ENCODE measurements around the gene SOHLH2. TPM values are rescaled to one million over a fixed set of nuclear protein-coding genes. Genes with fewer than 3 reads are reported as not detected.

The SOHLH2 gene, protein sequence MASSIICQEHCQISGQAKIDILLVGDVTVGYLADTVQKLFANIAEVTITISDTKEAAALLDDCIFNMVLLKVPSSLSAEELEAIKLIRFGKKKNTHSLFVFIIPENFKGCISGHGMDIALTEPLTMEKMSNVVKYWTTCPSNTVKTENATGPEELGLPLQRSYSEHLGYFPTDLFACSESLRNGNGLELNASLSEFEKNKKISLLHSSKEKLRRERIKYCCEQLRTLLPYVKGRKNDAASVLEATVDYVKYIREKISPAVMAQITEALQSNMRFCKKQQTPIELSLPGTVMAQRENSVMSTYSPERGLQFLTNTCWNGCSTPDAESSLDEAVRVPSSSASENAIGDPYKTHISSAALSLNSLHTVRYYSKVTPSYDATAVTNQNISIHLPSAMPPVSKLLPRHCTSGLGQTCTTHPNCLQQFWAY
- total RNA-seq (2014; rRNA removed; shearing (Covaris generic)), result 28.4 and 31.3 TPM in 2 replicates

DNA sequence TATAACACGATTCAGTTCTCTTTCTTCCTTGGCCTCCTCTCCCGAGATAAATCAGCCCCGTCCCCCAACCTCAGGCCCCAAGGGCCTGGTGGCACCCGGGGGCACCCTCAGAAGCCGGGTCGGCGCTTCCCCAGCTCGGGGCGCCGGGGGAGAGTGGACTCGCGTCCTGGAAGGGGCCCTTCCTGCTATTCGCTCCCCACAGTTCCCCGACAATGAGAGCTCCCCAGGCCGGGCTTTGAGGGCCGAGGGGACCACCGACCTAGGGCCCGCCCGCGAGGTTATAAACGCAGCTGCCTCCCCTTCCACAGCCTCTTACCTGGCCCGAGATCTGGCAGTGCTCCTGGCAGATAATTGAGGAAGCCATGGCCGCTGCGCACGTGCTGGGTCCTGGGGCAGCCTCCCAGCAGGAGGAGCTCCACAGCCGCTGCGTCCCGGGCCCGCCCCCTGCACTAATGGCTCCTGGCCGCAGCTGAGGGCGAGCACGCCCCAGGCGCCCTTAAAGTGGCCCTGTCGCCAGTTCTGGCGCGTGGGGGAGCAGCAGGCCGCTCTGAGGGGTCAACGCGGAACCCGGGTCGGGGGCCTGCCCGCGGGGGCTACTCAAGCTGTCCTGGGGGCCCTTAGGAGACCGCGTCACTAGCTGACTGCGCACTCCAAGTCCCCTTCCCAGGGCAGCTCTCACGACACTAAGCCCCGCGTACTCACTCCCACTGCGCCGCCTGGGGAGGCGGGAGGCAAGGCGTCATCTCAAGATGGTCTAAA lies at the start of gene SOHLH2:
Gene SOHLH2 (minus strand): TSS at position 394 of the 759 bp plus-strand sequence. CDS start 30 bp downstream, at position 364.

DNA sequence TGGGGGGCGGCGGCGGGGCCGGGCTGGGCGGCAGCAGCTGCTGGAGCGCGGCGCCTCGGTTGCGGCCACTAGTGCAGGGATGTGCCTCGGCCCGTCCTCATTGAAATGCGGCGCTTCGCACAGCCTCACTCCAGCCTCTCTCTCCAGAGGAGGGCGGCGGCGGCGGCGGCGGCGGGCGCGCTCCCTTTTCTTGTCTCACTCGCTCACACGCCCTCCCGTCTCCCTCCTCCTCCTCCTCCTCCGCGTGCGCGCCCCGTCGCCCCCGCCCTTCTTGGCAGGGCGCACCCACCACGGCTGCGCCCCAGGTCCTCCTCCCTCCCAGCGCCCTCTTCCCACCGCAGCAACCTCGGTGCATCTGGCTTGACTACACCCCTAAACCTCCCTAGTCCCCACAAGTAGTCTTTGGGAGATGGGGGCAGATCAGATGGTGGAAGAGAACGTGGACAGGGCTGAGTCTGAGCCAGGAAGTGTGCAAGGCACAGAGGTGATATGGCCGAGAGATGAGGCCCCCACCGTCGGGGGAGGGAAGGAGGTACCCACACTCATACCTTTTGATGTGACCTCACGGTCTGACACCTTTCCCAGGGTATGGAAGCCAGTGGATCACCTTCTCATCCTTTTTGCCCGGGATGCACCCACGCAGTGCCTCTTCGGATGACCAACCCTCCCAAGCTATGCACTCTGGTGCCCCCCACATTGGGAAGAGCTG lies 83.0 kb downstream of the SOHLH2 start, which contains the start of gene DCLK1:
Gene DCLK1 (minus strand): TSS at position 161 of the 709 bp plus-strand sequence.

Other genes with a start within 250 kb of the SOHLH2 start
- gene DCLK1, start 83.2 kb downstream of the SOHLH2 start, total RNA-seq (2014; rRNA removed; shearing (Covaris generic)), result 1.3 and 1.5 TPM in 2 replicates
- gene CCDC169, start 83.3 kb upstream of the SOHLH2 start, total RNA-seq (2014; rRNA removed; shearing (Covaris generic)), result 0.74 and 2.1 TPM in 2 replicates
- gene SPART, start 131.8 kb upstream of the SOHLH2 start, total RNA-seq (2014; rRNA removed; shearing (Covaris generic)), result 64.8 and 69.0 TPM in 2 replicates
- gene CCNA1, start 217.9 kb upstream of the SOHLH2 start, total RNA-seq (2014; rRNA removed; shearing (Covaris generic)), result 10.6 and 11.1 TPM in 2 replicates